C4-2B (cell line): ENCODE data around the gene NPTX2.

Source experiments
- ZFX ChIP-seq: fragments of 450-650 bp; IDR thresholded peaks from 2 replicates; pipeline ENCODE4 v1.6.1; 2017
- TF ChIP-seq, protein P1 (sequence below): fragments of 450-650 bp; conservative IDR thresholded peaks from 2 replicates; pipeline ENCODE4 v1.5.1; 2017; ENCODE audit warnings: mild to moderate bottlenecking

DNA sequence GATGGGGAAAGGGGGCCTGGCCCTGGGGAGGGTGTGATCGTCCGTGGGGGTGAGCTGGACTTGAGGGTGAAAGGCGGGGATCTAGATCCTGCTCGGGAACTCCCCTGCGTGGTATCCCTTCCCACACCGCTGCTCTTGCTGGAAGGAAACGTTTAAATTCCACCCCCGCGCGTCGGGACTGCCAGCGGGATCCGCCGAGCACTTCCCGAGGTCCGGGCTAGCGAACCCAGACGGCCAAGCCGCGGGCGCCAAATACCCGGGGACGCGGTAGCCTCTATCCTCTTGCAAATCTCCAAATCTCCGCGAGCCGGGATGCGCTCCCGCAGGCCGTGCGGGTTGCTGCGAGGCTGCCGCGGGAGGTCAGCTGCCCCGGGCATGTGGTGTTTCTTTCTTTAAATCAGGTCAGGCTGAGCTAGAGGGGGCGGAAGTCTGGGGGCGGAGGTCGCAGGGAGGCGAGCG lies 904 bp downstream of the NPTX2 start:
- TF ChIP-seq, protein P1, sequence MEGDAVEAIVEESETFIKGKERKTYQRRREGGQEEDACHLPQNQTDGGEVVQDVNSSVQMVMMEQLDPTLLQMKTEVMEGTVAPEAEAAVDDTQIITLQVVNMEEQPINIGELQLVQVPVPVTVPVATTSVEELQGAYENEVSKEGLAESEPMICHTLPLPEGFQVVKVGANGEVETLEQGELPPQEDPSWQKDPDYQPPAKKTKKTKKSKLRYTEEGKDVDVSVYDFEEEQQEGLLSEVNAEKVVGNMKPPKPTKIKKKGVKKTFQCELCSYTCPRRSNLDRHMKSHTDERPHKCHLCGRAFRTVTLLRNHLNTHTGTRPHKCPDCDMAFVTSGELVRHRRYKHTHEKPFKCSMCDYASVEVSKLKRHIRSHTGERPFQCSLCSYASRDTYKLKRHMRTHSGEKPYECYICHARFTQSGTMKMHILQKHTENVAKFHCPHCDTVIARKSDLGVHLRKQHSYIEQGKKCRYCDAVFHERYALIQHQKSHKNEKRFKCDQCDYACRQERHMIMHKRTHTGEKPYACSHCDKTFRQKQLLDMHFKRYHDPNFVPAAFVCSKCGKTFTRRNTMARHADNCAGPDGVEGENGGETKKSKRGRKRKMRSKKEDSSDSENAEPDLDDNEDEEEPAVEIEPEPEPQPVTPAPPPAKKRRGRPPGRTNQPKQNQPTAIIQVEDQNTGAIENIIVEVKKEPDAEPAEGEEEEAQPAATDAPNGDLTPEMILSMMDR: no peak
- TF ChIP-seq ZFX: no peak
